K562 (cell line): ENCODE measurements around the gene SLC7A10. TPM values are rescaled to one million over a fixed set of nuclear protein-coding genes. Genes with fewer than 3 reads are reported as not detected.

Experiments used
- EGR1 ChIP-seq: fragments of 450-650 bp; conservative IDR thresholded peaks from 2 replicates; pipeline ENCODE4 v1.6.1; 2017; ENCODE audit warnings: mild to moderate bottlenecking
- EP300 ChIP-seq: IDR thresholded peaks from 2 replicates; pipeline ENCODE4 v1.6.1; 2012; ENCODE audit warnings: low read length, improper control_type of control experiment
- FOXK2 ChIP-seq, 2 experiments: fragments of 450-650 bp; IDR thresholded peaks in 1 of 2; conservative IDR thresholded peaks in 1 of 2; 2 replicates each; pipeline ENCODE4 v1.6.1; 2016; ENCODE audit warnings: low read depth in 2 of 2, mild to moderate bottlenecking in 1 of 2
- GTF2F1 ChIP-seq: IDR thresholded peaks from 2 replicates; pipeline ENCODE4 v1.6.1; 2011; ENCODE audit warnings: low read depth, low read length, improper control_type of control experiment
- HDAC8 ChIP-seq: fragments of 450-650 bp; IDR thresholded peaks from 2 replicates; pipeline ENCODE4 v1.6.1; 2016; ENCODE audit warnings: mild to moderate bottlenecking, missing genetic modification characterization, moderate library complexity, missing compliant biosample characterization
- HNRNPUL1 ChIP-seq: fragments of 200-400 bp; formaldehyde crosslinking; IDR thresholded peaks from 2 replicates; pipeline ENCODE4 v1.6.1; 2017; ENCODE audit warnings: low read length
- KLF10 ChIP-seq: fragments of 250-450 bp; sonication (Bioruptor Pico); IDR thresholded peaks from 2 replicates; pipeline ENCODE4 v1.6.1; 2021; ENCODE audit warnings: matching md5 sums
- LCOR ChIP-seq: sonication (generic); formaldehyde crosslinking; IDR thresholded peaks from 2 replicates; pipeline ENCODE4 v1.8.0; 2022; ENCODE audit warnings: mild to moderate bottlenecking, missing genetic modification reagents
- MBD2 ChIP-seq: sonication (generic); IDR thresholded peaks from 2 replicates; pipeline ENCODE4 v1.6.1; 2016; ENCODE audit warnings: low read depth, borderline replicate concordance
- NCOA1 ChIP-seq: fragments of 450-650 bp; IDR thresholded peaks from 2 replicates; pipeline ENCODE4 v1.6.1; 2016; ENCODE audit warnings: low read depth
- PHF8 ChIP-seq: fragments of 200-600 bp; sonication (generic); IDR thresholded peaks from 2 replicates; pipeline ENCODE4 v1.6.1; 2012; ENCODE audit warnings: mixed run types, mild to moderate bottlenecking, inconsistent platforms, low read length, moderate library complexity, borderline replicate concordance
- RFX5 ChIP-seq: IDR thresholded peaks from 2 replicates; pipeline ENCODE4 v1.6.1; 2011; ENCODE audit warnings: low read depth, mild to moderate bottlenecking, improper control_type of control experiment, low read length
- RNF2 ChIP-seq: sonication (generic); IDR thresholded peaks from 2 replicates; pipeline ENCODE4 v1.6.1; 2016
- TRIM28 ChIP-seq: fragments of 450-650 bp; IDR thresholded peaks from 2 replicates; pipeline ENCODE4 v1.6.1; 2017
- ZC3H8 ChIP-seq: fragments of 450-650 bp; IDR thresholded peaks from 2 replicates; pipeline ENCODE4 v1.6.1; 2017
- ZNF175 ChIP-seq: fragments of 200-800 bp; sonication (Bioruptor generic); IDR thresholded peaks from 2 replicates; pipeline ENCODE4 v1.6.1; 2016; ENCODE audit warnings: low read depth, mild to moderate bottlenecking, missing genetic modification characterization, missing compliant biosample characterization
- ZNF324 ChIP-seq: fragments of 250-450 bp; sonication (Bioruptor Pico); IDR thresholded peaks from 2 replicates; pipeline ENCODE4 v1.4.0; 2020; ENCODE audit warnings: mild to moderate bottlenecking
- polyA plus RNA-seq, 8 experiments: library from polyadenylated mRNA; depleted of rRNA in 4 of 8; stranded (reverse) in 5 of 8; unstranded in 3 of 8; fragments of >200 nt; fragmentation: Nextera tagmentation in 2 of 8; fragmentation: Illumina TruSeq in 1 of 8; extraction: Ambion mirVana in 2 of 8; extraction: Trizol in 1 of 8; gene quantifications; 2 replicates each; pipeline versions ENCODE4 v1.2.1 to v1.2.3, GENCODE V29; 2011 to 2014; ENCODE audit warnings: inconsistent platforms in 1 of 8, missing spikeins in 1 of 8
- total RNA-seq, 7 experiments: library from RNA; depleted of rRNA in 6 of 7; stranded (reverse); fragments of >200 nt in 6 of 7; fragmentation: Illumina TruSeq in 2 of 7; extraction: Trizol in 2 of 7; gene quantifications; 2 replicates each; pipeline versions ENCODE4 v1.2.1 to v1.2.3, GENCODE V29; 2011 to 2021; ENCODE audit warnings: low replicate concordance in 1 of 7
- TF ChIP-seq, protein P1 (sequence below): sonication (generic); formaldehyde crosslinking; IDR thresholded peaks from 2 replicates; pipeline ENCODE4 v1.8.1; 2023; ENCODE audit warnings: mild to moderate bottlenecking, missing genetic modification reagents
- TF ChIP-seq, protein P2 (sequence below): fragments of 450-650 bp; IDR thresholded peaks from 2 replicates; pipeline ENCODE4 v1.6.1; 2014; ENCODE audit warnings: low read depth, mild to moderate bottlenecking, moderate library complexity, borderline replicate concordance
- TF ChIP-seq, protein P3 (sequence below): fragments of 450-650 bp; IDR thresholded peaks from 2 replicates; pipeline ENCODE4 v1.6.1; 2017; ENCODE audit warnings: antibody characterized with exemption
- TF ChIP-seq, protein P4 (sequence below): sonication (generic); formaldehyde crosslinking; IDR thresholded peaks from 2 replicates; pipeline ENCODE4 v1.8.1; 2023; ENCODE audit warnings: mild to moderate bottlenecking, missing genetic modification reagents
- TF ChIP-seq, protein P5 (sequence below): sonication (generic); formaldehyde crosslinking; IDR thresholded peaks from 2 replicates; pipeline ENCODE4 v1.9.0; 2022; ENCODE audit warnings: mild to moderate bottlenecking, missing genetic modification reagents

SLC7A10 gene
- total and polyA plus RNA-seq, 9 of the 15 experiments (the other 6 are each of a cell fraction or from before 2014, with no cell fraction given): 0.07 TPM; not detected in 8

DNA sequence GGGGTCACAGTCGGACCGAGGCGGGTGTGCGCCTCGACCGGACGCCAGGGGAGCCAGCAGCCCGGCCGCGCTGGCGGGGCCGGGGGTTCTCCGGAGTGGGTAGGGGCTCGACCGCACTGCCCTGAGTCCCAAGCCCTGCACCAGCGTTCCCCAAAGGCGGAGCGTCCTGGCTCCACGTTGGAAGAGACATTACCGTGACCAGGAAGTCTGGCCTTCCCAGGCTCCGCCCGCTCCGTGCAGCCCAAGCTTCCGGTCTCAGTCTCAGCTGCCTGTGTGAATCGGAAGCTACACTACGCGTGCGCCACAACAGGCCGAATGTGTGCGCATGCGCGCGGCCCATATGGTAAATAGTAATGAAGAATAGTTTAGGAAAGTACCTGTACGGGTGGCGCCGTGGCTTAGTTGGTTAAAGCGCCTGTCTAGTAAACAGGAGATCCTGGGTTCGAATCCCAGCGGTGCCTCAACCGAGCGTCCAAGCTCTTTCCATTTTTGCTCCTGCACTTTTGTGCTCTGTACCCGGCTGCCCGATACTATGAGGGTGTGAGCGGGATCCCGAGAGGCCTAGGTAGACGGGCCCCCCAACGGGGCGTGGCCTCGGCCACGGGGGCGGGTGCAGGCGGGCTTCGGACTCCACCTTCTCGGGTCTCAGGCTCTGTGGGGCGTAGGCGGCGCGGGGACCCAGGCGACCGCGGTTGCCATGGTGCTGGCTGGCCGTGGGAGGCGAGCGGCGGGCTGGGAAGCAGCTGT lies 48.8 kb downstream of the SLC7A10 start (continued):
- peak; percentile 99 for TF ChIP-seq PHF8
- 0 out of 2 replicates have a peak, but pooled peaks have one; percentile 15 for TF ChIP-seq ZNF175 (CRISPR knock-in tag)
- TF ChIP-seq NCOA1: peak; percentile 73; the same call in 1 of the 2 replicates
- TF ChIP-seq, protein P1, sequence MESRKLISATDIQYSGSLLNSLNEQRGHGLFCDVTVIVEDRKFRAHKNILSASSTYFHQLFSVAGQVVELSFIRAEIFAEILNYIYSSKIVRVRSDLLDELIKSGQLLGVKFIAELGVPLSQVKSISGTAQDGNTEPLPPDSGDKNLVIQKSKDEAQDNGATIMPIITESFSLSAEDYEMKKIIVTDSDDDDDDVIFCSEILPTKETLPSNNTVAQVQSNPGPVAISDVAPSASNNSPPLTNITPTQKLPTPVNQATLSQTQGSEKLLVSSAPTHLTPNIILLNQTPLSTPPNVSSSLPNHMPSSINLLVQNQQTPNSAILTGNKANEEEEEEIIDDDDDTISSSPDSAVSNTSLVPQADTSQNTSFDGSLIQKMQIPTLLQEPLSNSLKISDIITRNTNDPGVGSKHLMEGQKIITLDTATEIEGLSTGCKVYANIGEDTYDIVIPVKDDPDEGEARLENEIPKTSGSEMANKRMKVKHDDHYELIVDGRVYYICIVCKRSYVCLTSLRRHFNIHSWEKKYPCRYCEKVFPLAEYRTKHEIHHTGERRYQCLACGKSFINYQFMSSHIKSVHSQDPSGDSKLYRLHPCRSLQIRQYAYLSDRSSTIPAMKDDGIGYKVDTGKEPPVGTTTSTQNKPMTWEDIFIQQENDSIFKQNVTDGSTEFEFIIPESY (CRISPR knock-in tag): no peak
- TF ChIP-seq, protein P2, sequence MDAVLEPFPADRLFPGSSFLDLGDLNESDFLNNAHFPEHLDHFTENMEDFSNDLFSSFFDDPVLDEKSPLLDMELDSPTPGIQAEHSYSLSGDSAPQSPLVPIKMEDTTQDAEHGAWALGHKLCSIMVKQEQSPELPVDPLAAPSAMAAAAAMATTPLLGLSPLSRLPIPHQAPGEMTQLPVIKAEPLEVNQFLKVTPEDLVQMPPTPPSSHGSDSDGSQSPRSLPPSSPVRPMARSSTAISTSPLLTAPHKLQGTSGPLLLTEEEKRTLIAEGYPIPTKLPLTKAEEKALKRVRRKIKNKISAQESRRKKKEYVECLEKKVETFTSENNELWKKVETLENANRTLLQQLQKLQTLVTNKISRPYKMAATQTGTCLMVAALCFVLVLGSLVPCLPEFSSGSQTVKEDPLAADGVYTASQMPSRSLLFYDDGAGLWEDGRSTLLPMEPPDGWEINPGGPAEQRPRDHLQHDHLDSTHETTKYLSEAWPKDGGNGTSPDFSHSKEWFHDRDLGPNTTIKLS: peak; percentile 71; the same call in 1 of the 2 replicates
- TF ChIP-seq FOXK2 (conservative IDR thresholded peaks at IDR 0.05 in 1 of 2, IDR thresholded peaks at IDR 0.05 in 1 of 2; ENCODE audit: low read depth in 2 of 2): peak; percentile 96 to 97
- peak; percentile 85 for TF ChIP-seq EP300
- 0 out of 2 replicates have a peak, but pooled peaks have one; percentile 31 for TF ChIP-seq HDAC8 (tag)
- 0 out of 2 replicates have a peak, but pooled peaks have one; percentile 46 for TF ChIP-seq RNF2
- peak; percentile 89 for TF ChIP-seq LCOR (CRISPR knock-in tag)
- peak; percentile 69; the same call in 1 of the 2 replicates for TF ChIP-seq GTF2F1
- TF ChIP-seq, protein P3, sequence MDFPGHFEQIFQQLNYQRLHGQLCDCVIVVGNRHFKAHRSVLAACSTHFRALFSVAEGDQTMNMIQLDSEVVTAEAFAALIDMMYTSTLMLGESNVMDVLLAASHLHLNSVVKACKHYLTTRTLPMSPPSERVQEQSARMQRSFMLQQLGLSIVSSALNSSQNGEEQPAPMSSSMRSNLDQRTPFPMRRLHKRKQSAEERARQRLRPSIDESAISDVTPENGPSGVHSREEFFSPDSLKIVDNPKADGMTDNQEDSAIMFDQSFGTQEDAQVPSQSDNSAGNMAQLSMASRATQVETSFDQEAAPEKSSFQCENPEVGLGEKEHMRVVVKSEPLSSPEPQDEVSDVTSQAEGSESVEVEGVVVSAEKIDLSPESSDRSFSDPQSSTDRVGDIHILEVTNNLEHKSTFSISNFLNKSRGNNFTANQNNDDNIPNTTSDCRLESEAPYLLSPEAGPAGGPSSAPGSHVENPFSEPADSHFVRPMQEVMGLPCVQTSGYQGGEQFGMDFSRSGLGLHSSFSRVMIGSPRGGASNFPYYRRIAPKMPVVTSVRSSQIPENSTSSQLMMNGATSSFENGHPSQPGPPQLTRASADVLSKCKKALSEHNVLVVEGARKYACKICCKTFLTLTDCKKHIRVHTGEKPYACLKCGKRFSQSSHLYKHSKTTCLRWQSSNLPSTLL: peak; percentile 82
- peak; percentile 48; the same call in 1 of the 2 replicates for TF ChIP-seq RFX5
- TF ChIP-seq HNRNPUL1: no peak
- no peak for TF ChIP-seq ZNF324 (CRISPR knock-in tag)
- TF ChIP-seq TRIM28: peak; percentile 50; the same call in 1 of the 2 replicates
- no peak for TF ChIP-seq KLF10
- TF ChIP-seq EGR1: peak; percentile 99
- no peak for TF ChIP-seq ZC3H8
- peak; percentile 71; the same call in 1 of the 2 replicates for TF ChIP-seq MBD2
- TF ChIP-seq, protein P4, sequence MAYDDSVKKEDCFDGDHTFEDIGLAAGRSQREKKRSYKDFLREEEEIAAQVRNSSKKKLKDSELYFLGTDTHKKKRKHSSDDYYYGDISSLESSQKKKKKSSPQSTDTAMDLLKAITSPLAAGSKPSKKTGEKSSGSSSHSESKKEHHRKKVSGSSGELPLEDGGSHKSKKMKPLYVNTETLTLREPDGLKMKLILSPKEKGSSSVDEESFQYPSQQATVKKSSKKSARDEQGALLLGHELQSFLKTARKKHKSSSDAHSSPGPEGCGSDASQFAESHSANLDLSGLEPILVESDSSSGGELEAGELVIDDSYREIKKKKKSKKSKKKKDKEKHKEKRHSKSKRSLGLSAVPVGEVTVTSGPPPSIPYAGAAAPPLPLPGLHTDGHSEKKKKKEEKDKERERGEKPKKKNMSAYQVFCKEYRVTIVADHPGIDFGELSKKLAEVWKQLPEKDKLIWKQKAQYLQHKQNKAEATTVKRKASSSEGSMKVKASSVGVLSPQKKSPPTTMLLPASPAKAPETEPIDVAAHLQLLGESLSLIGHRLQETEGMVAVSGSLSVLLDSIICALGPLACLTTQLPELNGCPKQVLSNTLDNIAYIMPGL (CRISPR knock-in tag): peak; percentile 96
- TF ChIP-seq, protein P5, sequence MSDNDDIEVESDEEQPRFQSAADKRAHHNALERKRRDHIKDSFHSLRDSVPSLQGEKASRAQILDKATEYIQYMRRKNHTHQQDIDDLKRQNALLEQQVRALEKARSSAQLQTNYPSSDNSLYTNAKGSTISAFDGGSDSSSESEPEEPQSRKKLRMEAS (CRISPR knock-in tag): 0 out of 2 replicates have a peak, but pooled peaks have one; percentile 11
